A673 (cell line): ENCODE data around the gene SLU7. TPM values are rescaled to one million over a fixed set of nuclear protein-coding genes. Genes with fewer than 3 reads are reported as not detected.

Experiments used
- Bru-seq: library from RNA; stranded (reverse); fragments of 400-500 nt; gene quantifications from one replicate; lab custom pipeline; 2021; lab: Mats Ljungman, UMichigan
- BruChase-seq, 2 experiments: library from RNA; stranded (reverse); fragments of 400-500 nt; gene quantifications; one replicate each; lab custom pipeline; 2021; lab: Mats Ljungman, UMichigan
- BruUV-seq: library from RNA; stranded (reverse); fragments of 400-500 nt; replicated peaks from 2 replicates; lab custom pipeline; 2021; lab: Mats Ljungman, UMichigan
- CTCF ChIA-PET: fragments of 300-600 bp; sonication (Branson Sonifier 250); formaldehyde crosslinking; loops from one replicate; lab custom pipeline; 2022; ENCODE audit warnings: antibody characterized with exemption; lab: Charles Lee
- POLR2A ChIA-PET: fragments of 300-600 bp; sonication (Branson Sonifier 250); formaldehyde crosslinking; loops from one replicate; lab custom pipeline; 2022; ENCODE audit warnings: antibody characterized with exemption; ENCODE audit not compliant: low non-redundant PET; lab: Charles Lee
- DNase-seq: peaks from one replicate; pipeline ENCODE4 v3.0.0-alpha.2; 2015; ENCODE audit warnings: low spot score
- H3K27ac ChIP-seq: fragments of 200-600 bp; sonication (generic); 2 replicates; pipeline ENCODE4 v1.5.1; 2016; ENCODE audit warnings: mixed run types, low read depth, mild to moderate bottlenecking, mixed read lengths, antibody characterized with exemption, low read length; ENCODE audit not compliant: poor library complexity, severe bottlenecking
- H3K27me3 ChIP-seq: fragments of 200-600 bp; sonication (generic); replicated peaks from 2 replicates; pipeline ENCODE4 v1.6.1; 2017; ENCODE audit warnings: mixed run types, low read depth, mild to moderate bottlenecking, mixed read lengths, antibody characterized with exemption, low read length; ENCODE audit not compliant: insufficient read depth, poor library complexity
- H3K36me3 ChIP-seq: fragments of 200-600 bp; sonication (generic); 2 replicates; pipeline ENCODE4 v1.6.1; 2016; ENCODE audit warnings: mixed run types, mild to moderate bottlenecking, mixed read lengths, antibody characterized with exemption, low read length; ENCODE audit not compliant: insufficient read depth, poor library complexity, severe bottlenecking
- H3K4me1 ChIP-seq: fragments of 200-600 bp; sonication (generic); 2 replicates; pipeline ENCODE4 v1.6.1; 2017; ENCODE audit warnings: mixed run types, mild to moderate bottlenecking, mixed read lengths, antibody characterized with exemption, low read length; ENCODE audit not compliant: insufficient read depth, poor library complexity, severe bottlenecking
- H3K4me3 ChIP-seq: fragments of 200-600 bp; sonication (generic); 2 replicates; pipeline ENCODE4 v1.5.1; 2016; ENCODE audit warnings: low read depth, mixed run types, mild to moderate bottlenecking, mixed read lengths, low read length; ENCODE audit not compliant: poor library complexity, severe bottlenecking
- H3K9me3 ChIP-seq: fragments of 200-600 bp; sonication (generic); 2 replicates; pipeline ENCODE4 v1.6.1; 2016; ENCODE audit warnings: mixed run types, low read depth, mild to moderate bottlenecking, mixed read lengths, antibody characterized with exemption, low read length; ENCODE audit not compliant: poor library complexity, severe bottlenecking
- EZH2 ChIP-seq: fragments of 200-600 bp; sonication (generic); IDR thresholded peaks from 2 replicates; pipeline ENCODE4 v1.6.1; 2017; ENCODE audit warnings: borderline replicate concordance, low read depth, mild to moderate bottlenecking, mixed read lengths, antibody characterized with exemption, low read length; ENCODE audit not compliant: poor library complexity, severe bottlenecking
- intact Hi-C: fragments of 100-400 bp; cut with micrococcal nuclease; formaldehyde crosslinking; loops from one replicate; pipeline ENCODE4 v1.10.0; 2022; ENCODE audit not compliant: unreplicated experiment
- long read RNA-seq: library from polyadenylated mRNA; stranded (forward); transcript quantifications from one replicate; pipeline ENCODE4 v2.0.0, GENCODE V29; 2022
- total RNA-seq: library from RNA; stranded (reverse); gene quantifications from 2 replicates; pipeline ENCODE4 v1.2.3, GENCODE V29; 2021
- TF ChIP-seq, protein P1 (sequence below): fragments of 300-800, 200-600 bp; sonication (generic); conservative IDR thresholded peaks from 2 replicates; pipeline ENCODE4 v1.5.1; 2017; ENCODE audit warnings: low read depth, mild to moderate bottlenecking, antibody characterized with exemption, low read length, moderate library complexity, mixed read lengths

The SLU7 gene
- total RNA-seq = 37.4 and 43.1 TPM in 2 replicates
- Bru-seq, nascent RNA = percentile 74 among the genes with signal in this experiment
- BruChase-seq, experiment 1, labeled RNA remaining after a 2-hour chase = percentile 72 among the genes with signal in this experiment
- BruChase-seq, experiment 2, labeled RNA remaining after a 6-hour chase = percentile 82 among the genes with signal in this experiment
- long read RNA-seq, transcript SLU7-201 (16 exons, 3,793 nt) = major isoform, 38 of 56 reads
- long read RNA-seq, partial matches to known transcripts = 11 of 56 reads
- long read RNA-seq, other reads (novel, unspliced or antisense) = 7 of 56 reads

DNA sequence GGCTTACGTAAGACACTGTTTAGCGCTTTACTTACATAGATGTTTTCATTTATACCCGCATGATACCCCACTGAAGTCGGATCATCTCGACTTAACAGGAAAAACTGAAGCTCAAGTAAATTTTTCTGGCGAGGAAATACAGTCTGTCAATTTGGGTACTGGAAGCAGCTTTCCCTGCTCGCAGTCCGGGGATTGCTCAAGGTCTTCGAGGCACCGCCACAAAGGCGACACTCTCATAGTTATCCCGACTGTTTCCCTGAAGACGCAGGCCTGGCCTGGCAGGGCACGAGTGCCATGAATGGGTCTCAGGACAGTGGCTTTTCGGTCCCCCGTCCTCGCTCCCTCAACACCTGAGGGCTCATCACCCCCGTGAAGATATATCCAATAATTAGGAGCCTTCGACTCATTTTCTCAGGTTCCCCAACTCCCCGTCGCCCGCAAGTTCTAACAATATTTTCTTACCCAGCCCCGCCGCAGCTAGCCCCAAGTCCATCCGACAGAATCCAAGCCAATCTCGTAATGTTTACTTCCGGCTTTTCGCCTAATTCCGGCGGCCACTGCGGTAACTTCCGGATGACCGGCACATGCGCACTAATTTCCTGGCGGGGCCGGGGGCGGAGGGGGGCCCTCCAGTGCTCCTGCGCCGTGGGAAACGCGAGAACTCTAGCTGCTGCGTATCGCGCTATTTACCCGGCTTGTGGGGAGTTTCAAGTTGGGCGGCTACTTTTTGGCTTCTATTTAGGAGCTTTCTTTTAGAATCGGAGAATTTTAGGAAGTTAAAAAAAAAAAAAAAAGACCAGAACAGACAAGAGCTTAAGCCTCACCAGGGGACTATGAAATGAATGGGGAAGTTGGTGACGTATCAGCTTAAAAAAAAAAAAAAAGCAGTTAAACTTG lies at the start of gene SLU7:
TSS of gene SLU7 (minus strand) at position 521 of the 897 bp plus-strand sequence. CDS start 3,787 bp downstream, outside the sequence.
- intact Hi-C loops = no loop called here
- peaks cover 26% of the 10 kb centered on the region for H3K4me1 ChIP-seq
- H3K9me3 ChIP-seq = no peaks in the 10 kb centered on the region
- peak within 1 kb of the TSS; percentile 85 for H3K27ac ChIP-seq
- BruUV-seq = TSS peak; percentile 89
- DNase-seq = peak; percentile 96
- ChIA-PET POLR2A (interaction anchor here (0.5 to 0.6 kb wide), 4 partner anchors 157 to 1858 kb away, joined by 3 to 9 read pairs (median 4); no protein-coding TSS in a partner anchor), CTCF (interaction anchor here (0.6 to 1.6 kb wide), 3 partner anchors 20 to 345 kb away, joined by 3 to 8 read pairs (median 6); no protein-coding TSS in a partner anchor)
- peaks cover 16% of the 10 kb centered on the region for H3K36me3 ChIP-seq
- H3K4me3 ChIP-seq = peak within 1 kb of the TSS; percentile 82
- TF ChIP-seq, protein P1, sequence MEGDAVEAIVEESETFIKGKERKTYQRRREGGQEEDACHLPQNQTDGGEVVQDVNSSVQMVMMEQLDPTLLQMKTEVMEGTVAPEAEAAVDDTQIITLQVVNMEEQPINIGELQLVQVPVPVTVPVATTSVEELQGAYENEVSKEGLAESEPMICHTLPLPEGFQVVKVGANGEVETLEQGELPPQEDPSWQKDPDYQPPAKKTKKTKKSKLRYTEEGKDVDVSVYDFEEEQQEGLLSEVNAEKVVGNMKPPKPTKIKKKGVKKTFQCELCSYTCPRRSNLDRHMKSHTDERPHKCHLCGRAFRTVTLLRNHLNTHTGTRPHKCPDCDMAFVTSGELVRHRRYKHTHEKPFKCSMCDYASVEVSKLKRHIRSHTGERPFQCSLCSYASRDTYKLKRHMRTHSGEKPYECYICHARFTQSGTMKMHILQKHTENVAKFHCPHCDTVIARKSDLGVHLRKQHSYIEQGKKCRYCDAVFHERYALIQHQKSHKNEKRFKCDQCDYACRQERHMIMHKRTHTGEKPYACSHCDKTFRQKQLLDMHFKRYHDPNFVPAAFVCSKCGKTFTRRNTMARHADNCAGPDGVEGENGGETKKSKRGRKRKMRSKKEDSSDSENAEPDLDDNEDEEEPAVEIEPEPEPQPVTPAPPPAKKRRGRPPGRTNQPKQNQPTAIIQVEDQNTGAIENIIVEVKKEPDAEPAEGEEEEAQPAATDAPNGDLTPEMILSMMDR = no peak
- TF ChIP-seq EZH2 = no peak
- H3K27me3 ChIP-seq = no peaks in the 10 kb centered on the region

- ChIA-PET CTCF (interaction anchor here (1.1 kb wide), 1 partner anchor 29 kb away, joined by 3 read pairs; no protein-coding TSS in a partner anchor), POLR2A (no interaction called here)
- BruUV-seq = no TSS peak
- TF ChIP-seq EZH2 = no peak
- TF ChIP-seq, protein P1 = no peak
- no peak for DNase-seq
- Histone ChIP-seq H3K27ac (no peak overlapping the region), H3K36me3 (no peaks in the 10 kb centered on the region), H3K4me1 (no peaks in the 10 kb centered on the region), H3K9me3 (no peaks in the 10 kb centered on the region), H3K27me3 (no peaks in the 10 kb centered on the region), H3K4me3 (no peak overlapping the region)
- intact Hi-C loops = no loop called here
These were observed 49.6 kb upstream of the SLU7 start for GRCh38 chr5:160468363-160468975.
